Skeletal muscle tissue (tissue), 4 donors: Measurements from ENCODE around the gene NEU2. TPM values are rescaled to one million over a fixed set of nuclear protein-coding genes. Genes with fewer than 3 reads are reported as not detected.

Source experiments
- H3K27ac ChIP-seq: one replicate; pipeline ENCODE4 v1.7.0; 2013; ENCODE audit warnings: mild to moderate bottlenecking, low read depth, low read length, inconsistent platforms
- H3K27me3 ChIP-seq, 3 donors: one replicate each; pipeline ENCODE4 v1.7.0; 2013; ENCODE audit warnings: low read length in 3 of 3; ENCODE audit not compliant: control insufficient read depth in 3 of 3, insufficient read depth in 3 of 3
- H3K36me3 ChIP-seq, 3 donors: one replicate each; pipeline ENCODE4 v1.7.0; 2013; ENCODE audit warnings: low read length in 3 of 3; ENCODE audit not compliant: control insufficient read depth in 3 of 3, insufficient read depth in 3 of 3
- H3K4me1 ChIP-seq, 3 donors: one replicate each; pipeline ENCODE4 v1.7.0; 2013; ENCODE audit warnings: low read length in 3 of 3, mild to moderate bottlenecking in 3 of 3; ENCODE audit not compliant: control insufficient read depth in 3 of 3, insufficient read depth in 3 of 3
- H3K4me3 ChIP-seq, 3 donors: one replicate each; pipeline ENCODE4 v1.7.0; 2013; ENCODE audit warnings: low read length in 3 of 3
- H3K9ac ChIP-seq, 3 donors: one replicate each; pipeline ENCODE4 v1.7.0; 2013; ENCODE audit warnings: low read length in 3 of 3, mild to moderate bottlenecking in 3 of 3, moderate library complexity in 2 of 3, low read depth in 1 of 3
- H3K9me3 ChIP-seq, 3 donors: one replicate each; pipeline ENCODE4 v1.7.0; 2013; ENCODE audit warnings: low read length in 3 of 3; ENCODE audit not compliant: control insufficient read depth in 3 of 3
- total RNA-seq: library from RNA; depleted of rRNA; stranded (reverse); fragments of >200 nt; gene quantifications from one replicate; pipeline ENCODE4 v1.2.3, GENCODE V29; 2014
- donor health status: Osteomylitis.

NEU2 gene
- total RNA-seq, 1 donor from 2014 or later: not detected

DNA sequence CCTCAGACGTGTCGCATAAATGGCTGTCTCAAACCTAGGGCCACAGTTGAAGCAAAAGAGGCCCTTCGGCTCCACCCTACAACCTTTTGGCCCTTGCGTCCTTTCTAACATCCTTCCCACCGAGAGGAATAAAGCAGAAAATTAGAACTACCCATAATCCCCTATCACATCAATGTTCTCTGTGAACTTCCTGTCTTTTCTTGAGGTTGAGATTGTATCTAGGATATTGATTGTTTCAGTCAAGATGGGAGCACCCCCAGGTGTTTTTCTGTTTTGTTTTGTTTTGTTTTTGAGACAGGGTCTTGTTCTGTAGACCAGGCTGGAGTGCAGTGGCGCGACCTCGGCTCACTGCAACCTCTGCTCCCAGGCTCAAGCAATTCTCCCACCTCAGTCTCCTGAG is 51.3 kb downstream of the NEU2 start:
- Histone ChIP-seq H3K4me3 (no peak overlapping the region), H3K36me3 (no peaks in the 10 kb centered on the region), H3K4me1 (peaks cover 12 to 23% (median 19%) of the 10 kb centered on the region in 3 donors), H3K27me3 (no peaks in the 10 kb centered on the region), H3K27ac (peak overlapping the region; percentile 84), H3K9ac (no peak overlapping the region), H3K9me3 (no peaks in the 10 kb centered on the region)

DNA sequence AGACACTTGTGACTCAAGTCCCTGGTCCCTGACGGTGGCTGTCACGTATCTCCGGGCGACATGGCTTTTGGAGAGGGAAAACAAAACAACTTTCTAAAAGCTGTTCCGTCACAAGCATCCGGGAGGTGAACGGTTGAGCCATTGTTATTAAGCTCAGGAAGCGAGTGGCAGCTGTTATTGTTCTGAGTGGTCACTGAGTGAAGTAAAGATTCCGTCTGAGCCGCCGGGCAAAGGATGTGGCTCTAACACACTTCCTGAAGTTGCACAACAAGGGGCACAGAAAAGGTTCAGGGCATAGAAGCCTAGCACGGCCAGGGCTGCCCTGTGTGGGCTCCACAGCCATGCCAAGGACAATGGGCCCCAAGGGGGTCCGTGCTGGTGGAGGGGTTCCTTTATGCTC is 52.0 kb downstream of the NEU2 start:
- no peak overlapping the region for H3K9ac ChIP-seq
- no peaks in the 10 kb centered on the region for H3K9me3 ChIP-seq
- H3K27me3 ChIP-seq: no peaks in the 10 kb centered on the region
- no peaks in the 10 kb centered on the region for H3K36me3 ChIP-seq
- peaks cover 12 to 19% (median 18%) of the 10 kb centered on the region in 3 donors for H3K4me1 ChIP-seq
- no peak overlapping the region for H3K4me3 ChIP-seq
- peak overlapping the region; percentile 84 for H3K27ac ChIP-seq

Other genes starting within 250 kb of the NEU2 start
- gene SNORC, start 162.4 kb upstream of the NEU2 start, total RNA-seq: under 0.01 TPM
- gene NGEF, start 19.4 kb upstream of the NEU2 start, total RNA-seq: 2.6 TPM
- gene INPP5D, start 27.7 kb downstream of the NEU2 start, total RNA-seq: 8.4 TPM
- gene ATG16L1, start 219.0 kb downstream of the NEU2 start, total RNA-seq: 18.3 TPM